CD4-positive, alpha-beta T cell treated with Interleukin-10 for 1 hour (primary cell): ENCODE data around the gene GRK4.
"Not testable (repeated sequence)": the region's sequence is repeated elsewhere in the genome, so short reads cannot be mapped to it uniquely, and the experiment has no call there.

Experiments used
- DNase-seq: peaks from one replicate; pipeline ENCODE4 v3.0.0-alpha.2; 2020

GRK4 gene

GRCh38 chr4:3043282-3044020 lies 80.1 kb downstream of the GRK4 start:
- DNase-seq: no peak

DNA sequence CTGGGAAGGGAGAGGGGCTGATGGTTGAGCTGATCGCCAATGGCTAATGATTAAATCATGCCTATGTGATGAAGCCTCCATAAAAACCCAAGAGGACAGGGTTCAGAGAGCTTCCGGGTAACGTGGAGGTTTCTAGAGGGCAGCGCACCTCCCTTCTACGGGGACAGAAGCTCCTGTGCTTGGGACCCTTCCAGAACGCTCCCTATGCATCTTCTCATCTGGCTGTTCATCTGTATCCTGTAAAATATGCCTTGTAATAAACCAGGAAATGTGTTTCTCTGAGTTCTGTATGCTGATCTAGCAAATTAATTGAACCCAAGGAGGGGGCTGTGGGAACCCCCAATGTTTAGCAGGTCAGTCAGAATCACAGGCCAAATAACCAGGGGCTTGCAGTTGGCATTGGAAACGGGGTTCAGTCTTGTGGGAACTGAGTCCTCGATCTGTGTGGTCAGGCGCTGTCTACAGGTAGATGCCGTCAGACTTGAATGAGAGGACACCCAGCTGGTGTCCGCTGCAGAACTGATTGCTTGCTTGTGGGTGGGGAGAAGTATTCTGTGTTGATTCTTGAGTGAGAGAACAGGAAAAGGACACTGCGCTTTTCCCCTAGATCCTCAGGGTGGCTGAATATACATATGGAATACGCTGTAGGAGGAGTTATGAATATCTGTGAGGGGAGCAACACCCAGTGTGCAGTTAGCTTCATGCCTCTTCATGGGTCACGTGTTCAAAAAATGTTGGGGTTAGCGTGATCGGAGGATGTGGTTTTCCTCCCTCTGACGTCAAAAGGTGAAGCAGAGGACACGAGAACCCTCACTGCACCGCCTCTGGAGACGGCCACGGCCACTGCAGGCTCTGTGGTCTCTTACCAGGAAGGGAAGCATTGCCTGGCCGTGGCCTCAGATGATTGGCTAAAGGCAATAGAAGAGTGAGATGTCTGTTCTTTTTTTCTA lies 81.8 kb downstream of the GRK4 start:
- DNase-seq: peak; percentile 86

DNA sequence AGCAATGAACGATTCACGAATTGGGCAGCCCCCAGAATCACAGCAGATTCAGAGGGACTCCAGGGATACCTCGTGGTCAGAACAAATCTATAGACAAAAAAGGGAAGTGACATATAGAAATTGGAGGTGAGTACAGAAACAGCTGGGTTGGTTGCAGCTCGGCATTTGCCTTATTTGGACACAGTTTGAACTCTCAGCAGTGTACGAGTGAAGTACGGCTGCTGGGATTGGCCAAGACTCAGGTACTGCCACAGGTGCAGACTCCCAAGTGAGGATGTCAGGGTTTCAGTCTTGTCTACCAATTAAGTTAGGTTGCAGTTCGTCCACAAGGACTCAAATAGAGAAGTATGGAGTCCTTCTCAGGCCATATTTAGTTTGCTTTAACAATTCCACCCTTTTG lies 82.8 kb downstream of the GRK4 start:
- DNase-seq: no peak

- DNase-seq: no peak
Measured at GRCh38 chr4:3046623-3047022, 83.3 kb downstream of the GRK4 start.

DNA sequence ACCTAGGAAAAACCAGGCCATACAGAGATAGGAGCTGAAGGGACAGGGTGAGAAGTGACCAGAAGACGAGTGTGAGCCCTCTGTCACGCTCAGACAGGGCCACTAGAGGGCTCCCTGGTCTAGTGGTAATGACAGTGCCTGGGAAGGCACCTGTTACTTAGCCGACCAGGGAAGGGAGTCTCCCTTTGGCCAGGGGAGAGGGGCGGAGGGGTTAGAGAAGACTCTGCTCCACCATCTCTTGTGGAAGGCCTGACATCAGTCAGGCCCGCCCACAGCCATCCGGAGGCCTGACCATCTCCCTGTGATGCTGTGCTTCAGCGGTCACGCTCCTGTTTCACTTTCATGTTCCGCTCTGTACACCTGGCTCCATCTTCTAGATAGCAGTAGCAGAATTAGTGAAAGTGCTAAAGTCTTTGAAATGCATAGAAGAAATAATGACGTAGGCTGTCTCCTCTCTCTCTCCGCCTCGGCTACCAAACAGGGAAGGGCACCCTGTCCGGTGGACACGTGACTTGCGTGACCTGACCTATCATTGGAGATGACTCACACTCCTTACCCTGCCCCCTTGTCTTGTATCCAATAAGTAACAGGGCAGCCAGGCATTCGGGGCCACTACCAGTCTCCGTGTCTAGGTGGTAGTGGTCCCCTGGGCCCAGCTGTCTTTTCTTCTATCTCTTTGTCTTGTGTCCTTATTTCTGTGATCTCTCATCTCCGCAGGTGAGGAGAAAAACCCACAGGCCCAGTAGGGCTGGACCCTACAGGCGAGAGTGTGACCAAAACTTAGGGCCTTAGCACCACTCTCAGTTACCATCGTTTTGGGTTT lies 84.3 kb downstream of the GRK4 start:
- DNase-seq: peak; percentile 88

GRCh38 chr4:3051141-3051897 lies 87.9 kb downstream of the GRK4 start:
- DNase-seq: not testable (repeated sequence)

- DNase-seq: no peak
Measured at GRCh38 chr4:3054169-3054759, 90.9 kb downstream of the GRK4 start.

DNA sequence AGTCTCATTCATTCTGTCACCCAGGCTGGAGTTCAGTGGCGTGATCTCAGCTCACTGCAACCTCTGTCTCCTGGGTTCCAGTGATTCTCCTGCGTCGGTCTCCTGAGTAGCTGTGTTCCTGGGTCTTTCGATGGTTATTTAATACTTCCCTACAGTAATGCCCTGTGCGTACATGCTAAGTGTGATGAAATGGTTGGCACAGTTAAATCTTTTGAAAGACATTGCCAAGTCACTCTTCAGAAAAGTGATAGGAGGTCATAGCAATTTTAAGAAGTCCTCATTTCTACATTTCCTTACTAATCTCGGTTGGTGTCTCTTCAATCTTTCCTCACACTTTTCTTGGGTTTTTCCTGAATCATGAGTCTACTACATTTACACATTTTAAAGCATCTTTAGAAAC lies 96.6 kb downstream of the GRK4 start:
- no peak for DNase-seq

DNA sequence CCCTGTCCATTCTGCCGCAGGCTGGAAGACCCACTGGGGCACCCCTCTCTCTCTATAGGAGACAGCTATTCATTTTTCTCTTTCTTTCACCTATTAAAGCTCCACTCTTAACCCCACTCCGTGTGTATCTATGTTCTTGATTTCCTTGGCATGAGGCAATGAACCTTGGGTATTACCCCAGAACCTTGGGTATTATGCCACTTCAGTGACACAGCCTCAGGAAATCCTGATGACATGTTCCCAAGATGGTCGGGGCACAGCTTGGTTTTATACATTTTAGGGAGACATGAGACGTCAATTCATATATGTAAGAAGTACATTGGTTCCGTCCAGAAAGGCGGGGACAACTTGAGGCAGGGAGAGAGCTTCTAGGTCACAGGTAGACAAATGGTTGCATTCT lies 97.6 kb downstream of the GRK4 start:
- no peak for DNase-seq

- DNase-seq: no peak
Measured at GRCh38 chr4:3062471-3062870, 99.1 kb downstream of the GRK4 start.

- DNase-seq: no peak
Measured at GRCh38 chr4:3065551-3065950, 102.2 kb downstream of the GRK4 start.

DNA sequence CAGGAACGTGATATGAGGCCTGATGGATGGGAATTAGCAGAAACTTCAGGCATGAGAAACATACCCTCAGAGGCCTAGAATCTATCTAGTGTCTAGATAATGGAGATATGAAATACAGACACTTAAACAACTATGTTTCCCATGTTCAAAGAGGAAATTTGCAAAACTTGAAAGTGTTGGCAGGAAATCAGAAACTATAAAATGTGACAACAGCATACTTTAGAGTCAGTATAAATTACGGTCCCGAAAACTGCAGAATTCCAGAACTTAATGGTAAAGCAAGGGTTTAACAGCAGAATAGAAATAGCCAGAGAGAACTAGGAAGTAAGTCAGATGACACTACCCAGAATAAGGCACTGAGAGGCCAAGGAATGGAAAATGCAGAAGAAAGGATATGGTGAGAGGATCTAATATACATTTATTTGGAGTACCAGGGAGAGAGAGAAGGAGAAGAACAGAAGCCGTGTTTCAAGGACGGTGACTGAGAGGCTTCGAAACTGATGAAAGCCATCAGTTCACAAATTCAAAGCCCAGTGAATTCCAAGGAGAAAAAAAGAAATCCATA lies 103.5 kb downstream of the GRK4 start:
- DNase-seq: no peak

- DNase-seq: no peak
Measured at GRCh38 chr4:3067473-3068001, 104.2 kb downstream of the GRK4 start.

- DNase-seq: no peak
Measured at GRCh38 chr4:3069661-3070199, 106.4 kb downstream of the GRK4 start.

DNA sequence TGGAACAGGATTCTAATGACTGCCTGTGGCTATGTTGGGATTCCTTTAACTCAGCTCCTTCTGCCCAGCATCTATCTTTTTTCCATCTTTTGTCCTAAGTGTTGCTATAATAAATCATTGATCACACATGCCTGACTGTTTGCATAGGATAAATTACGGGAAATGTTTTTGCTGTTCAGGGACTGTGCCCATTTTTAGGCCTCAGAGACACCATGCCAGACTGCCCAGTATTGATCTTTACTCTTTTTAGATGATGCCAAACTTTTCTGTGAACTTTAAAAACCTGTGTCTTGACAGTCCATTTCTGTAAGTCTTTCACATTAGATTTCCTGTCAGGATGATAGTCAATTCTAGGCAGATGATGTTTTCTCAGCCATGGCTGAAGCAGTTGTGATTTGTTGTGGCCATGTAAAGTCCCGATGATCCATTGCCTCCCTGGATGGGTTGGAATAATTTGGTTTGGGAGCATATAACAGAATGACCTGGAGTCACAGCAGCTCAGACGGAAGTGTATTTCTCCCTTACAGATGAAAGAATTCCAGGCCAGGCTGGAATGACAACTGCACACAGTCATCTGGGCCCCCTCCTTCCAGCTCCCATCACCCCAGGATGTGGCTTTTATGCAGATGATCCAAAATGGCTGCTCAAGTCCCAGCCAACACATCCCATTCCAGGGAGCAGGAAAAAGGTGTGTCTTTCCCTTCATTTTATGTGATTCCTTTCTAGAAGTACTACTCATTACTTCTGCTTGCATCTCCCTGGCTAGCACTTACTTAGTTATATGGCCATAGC lies 107.5 kb downstream of the GRK4 start:
- DNase-seq: no peak

- DNase-seq: no peak
Measured at GRCh38 chr4:3071811-3072210, 108.4 kb downstream of the GRK4 start.

DNA sequence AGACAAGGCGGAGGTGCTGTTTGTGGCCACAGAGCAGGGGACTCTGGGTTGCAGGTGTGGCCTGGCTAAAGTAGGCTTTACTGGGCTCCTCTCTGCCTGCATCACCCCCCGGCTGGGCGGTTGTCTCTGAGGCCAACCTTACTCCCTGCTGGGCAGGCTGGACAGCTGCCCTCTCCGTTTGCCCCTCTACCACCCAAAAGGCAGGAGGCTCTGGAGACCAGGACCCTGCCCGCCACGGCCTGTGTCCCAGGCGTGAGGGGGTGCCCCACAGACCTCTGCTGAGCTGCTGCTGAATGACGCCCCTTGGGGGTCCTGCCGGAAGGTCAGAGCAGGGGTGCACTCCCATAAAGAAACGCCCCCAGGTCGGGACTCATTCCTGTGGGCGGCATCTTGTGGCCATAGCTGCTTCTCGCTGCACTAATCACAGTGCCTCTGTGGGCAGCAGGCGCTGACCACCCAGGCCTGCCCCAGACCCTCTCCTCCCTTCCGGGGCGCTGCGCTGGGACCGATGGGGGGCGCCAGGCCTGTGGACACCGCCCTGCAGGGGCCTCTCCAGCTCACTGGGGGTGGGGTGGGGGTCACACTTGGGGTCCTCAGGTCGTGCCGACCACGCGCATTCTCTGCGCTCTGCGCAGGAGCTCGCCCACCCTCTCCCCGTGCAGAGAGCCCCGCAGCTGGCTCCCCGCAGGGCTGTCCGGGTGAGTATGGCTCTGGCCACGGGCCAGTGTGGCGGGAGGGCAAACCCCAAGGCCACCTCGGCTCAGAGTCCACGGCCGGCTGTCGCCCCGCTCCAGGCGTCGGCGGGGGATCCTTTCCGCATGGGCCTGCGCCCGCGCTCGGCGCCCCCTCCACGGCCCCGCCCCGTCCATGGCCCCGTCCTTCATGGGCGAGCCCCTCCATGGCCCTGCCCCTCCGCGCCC lies 110.0 kb downstream of the GRK4 start:
- no peak for DNase-seq

- peak; percentile 96 for DNase-seq
Measured at GRCh38 chr4:3074078-3074845, 110.9 kb downstream of the GRK4 start, which contains the start of the genes HTT and HTT-AS. Gene HTT, plus strand, starts transcription at chr4:3074681. Its CDS starts 145 bp downstream, at chr4:3074826. Gene HTT-AS, minus strand, starts transcription at chr4:3074538.
